Stimulated activated CD8-positive, alpha-beta memory T cell treated with anti-CD3 and anti-CD28 coated beads, Interleukin-4, amount 100 ng/mL, for 4 hours (primary cell): ENCODE results near the gene MMP11.

Source experiments
- DNase-seq, 2 donors: peaks; one replicate each; pipeline ENCODE4 v3.0.0-alpha.2; 2020; ENCODE audit warnings: low read depth in 2 of 2, low spot score in 1 of 2

Gene MMP11

GRCh38 chr22:23829845-23830372 lies 57.3 kb downstream of the MMP11 start:
- DNase-seq: no peak

- no peak for DNase-seq
Observed at GRCh38 chr22:23831261-23831660, 58.6 kb downstream of the MMP11 start.

- no peak for DNase-seq
Observed at GRCh38 chr22:23831781-23832180, 59.1 kb downstream of the MMP11 start.

- no peak for DNase-seq
Observed at GRCh38 chr22:23832226-23833016, 59.8 kb downstream of the MMP11 start.

GRCh38 chr22:23833017-23833751 lies 60.5 kb downstream of the MMP11 start:
- DNase-seq: no peak
